ENCODE measurements around the gene GRAPL.
"Not testable (repeated sequence)": the region's sequence is repeated elsewhere in the genome, so short reads cannot be mapped to it uniquely, and the experiment has no call there.

GRAPL gene

GRCh38 chr17:19127148-19127980, at the start of gene GRAPL:
TSS of gene GRAPL (plus strand) at chr17:19127589. CDS start at chr17:19127620, 31 bp downstream.
- H3K27me3 ChIP-seq (ENCODE audit: control insufficient read depth, insufficient read depth, low read length); H3K36me3 ChIP-seq (ENCODE audit: control insufficient read depth, insufficient read depth, low read length); H3K9me3 ChIP-seq (ENCODE audit: control insufficient read depth, low read length); H3K4me1 ChIP-seq (ENCODE audit: control insufficient read depth, insufficient read depth, low read length); H3K4me3 ChIP-seq (ENCODE audit: low read length); H3K9ac ChIP-seq (ENCODE audit: low read length): not testable (repeated sequence)

- not testable (repeated sequence) for H3K4me1 ChIP-seq (ENCODE audit: control insufficient read depth, insufficient read depth, low read length); H3K9me3 ChIP-seq (ENCODE audit: control insufficient read depth, low read length); H3K27me3 ChIP-seq (ENCODE audit: control insufficient read depth, insufficient read depth, low read length); H3K36me3 ChIP-seq (ENCODE audit: control insufficient read depth, insufficient read depth, low read length); H3K9ac ChIP-seq (ENCODE audit: low read length); H3K4me3 ChIP-seq (ENCODE audit: low read length)
Observed at GRCh38 chr17:19088804-19089685, 38.3 kb upstream of the GRAPL start.

GRCh38 chr17:19090058-19090772, 37.2 kb upstream of the GRAPL start:
- not testable (repeated sequence) for H3K9ac ChIP-seq (ENCODE audit: low read length); H3K9me3 ChIP-seq (ENCODE audit: control insufficient read depth, low read length); H3K27me3 ChIP-seq (ENCODE audit: control insufficient read depth, insufficient read depth, low read length); H3K4me1 ChIP-seq (ENCODE audit: control insufficient read depth, insufficient read depth, low read length); H3K4me3 ChIP-seq (ENCODE audit: low read length); H3K36me3 ChIP-seq (ENCODE audit: control insufficient read depth, insufficient read depth, low read length)

- not testable (repeated sequence) for H3K36me3 ChIP-seq (ENCODE audit: control insufficient read depth, insufficient read depth, low read length); H3K9ac ChIP-seq (ENCODE audit: low read length); H3K9me3 ChIP-seq (ENCODE audit: control insufficient read depth, low read length); H3K4me3 ChIP-seq (ENCODE audit: low read length); H3K27me3 ChIP-seq (ENCODE audit: control insufficient read depth, insufficient read depth, low read length); H3K4me1 ChIP-seq (ENCODE audit: control insufficient read depth, insufficient read depth, low read length)
Observed at GRCh38 chr17:19092737-19093683, 34.4 kb upstream of the GRAPL start.

DNA sequence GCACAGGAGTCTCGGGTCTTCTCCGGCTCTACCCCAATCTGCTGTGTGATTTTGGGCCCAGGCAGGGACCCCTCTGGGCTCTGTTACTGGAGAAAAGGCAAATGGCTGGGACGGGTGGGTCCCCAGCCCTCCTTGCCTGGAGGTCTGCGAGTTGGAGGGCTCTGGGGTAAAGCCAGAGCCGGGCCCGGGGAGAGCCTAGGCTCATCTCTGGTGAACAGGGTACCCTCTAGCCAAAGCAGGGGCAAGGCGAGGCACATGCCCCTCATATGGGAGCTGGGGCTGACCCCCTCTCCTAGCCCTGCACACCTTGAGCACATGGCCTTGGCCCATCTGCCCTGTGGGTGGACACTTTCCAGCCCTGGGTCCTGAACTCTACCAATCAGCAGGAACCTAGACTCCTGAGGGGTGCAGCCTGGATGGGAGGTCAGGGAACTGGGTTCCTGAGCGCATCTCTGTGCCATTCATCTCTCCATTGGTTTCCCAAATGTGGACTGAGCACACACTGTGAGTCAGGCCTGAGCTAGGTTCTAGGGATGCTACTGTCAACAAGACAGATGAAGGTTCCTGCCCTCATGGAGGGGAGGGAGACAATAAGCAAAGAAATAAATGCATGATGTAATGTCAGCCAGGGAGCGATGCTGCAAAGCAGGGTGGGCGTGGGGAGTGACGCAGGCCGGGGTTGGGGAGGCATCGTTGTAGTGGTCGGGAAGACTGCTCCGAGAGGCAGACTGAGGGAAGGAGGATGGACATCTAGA, 33.5 kb upstream of the GRAPL start:
- H3K9me3 ChIP-seq (ENCODE audit: control insufficient read depth, low read length); H3K36me3 ChIP-seq (ENCODE audit: control insufficient read depth, insufficient read depth, low read length); H3K4me1 ChIP-seq (ENCODE audit: control insufficient read depth, insufficient read depth, low read length); H3K4me3 ChIP-seq (ENCODE audit: low read length); H3K27me3 ChIP-seq (ENCODE audit: control insufficient read depth, insufficient read depth, low read length); H3K9ac ChIP-seq (ENCODE audit: low read length): not testable (repeated sequence)

- not testable (repeated sequence) for H3K9me3 ChIP-seq (ENCODE audit: control insufficient read depth, low read length); H3K36me3 ChIP-seq (ENCODE audit: control insufficient read depth, insufficient read depth, low read length); H3K4me1 ChIP-seq (ENCODE audit: control insufficient read depth, insufficient read depth, low read length); H3K27me3 ChIP-seq (ENCODE audit: control insufficient read depth, insufficient read depth, low read length); H3K4me3 ChIP-seq (ENCODE audit: low read length); H3K9ac ChIP-seq (ENCODE audit: low read length)
Observed at GRCh38 chr17:19108517-19108916, 18.9 kb upstream of the GRAPL start.

DNA sequence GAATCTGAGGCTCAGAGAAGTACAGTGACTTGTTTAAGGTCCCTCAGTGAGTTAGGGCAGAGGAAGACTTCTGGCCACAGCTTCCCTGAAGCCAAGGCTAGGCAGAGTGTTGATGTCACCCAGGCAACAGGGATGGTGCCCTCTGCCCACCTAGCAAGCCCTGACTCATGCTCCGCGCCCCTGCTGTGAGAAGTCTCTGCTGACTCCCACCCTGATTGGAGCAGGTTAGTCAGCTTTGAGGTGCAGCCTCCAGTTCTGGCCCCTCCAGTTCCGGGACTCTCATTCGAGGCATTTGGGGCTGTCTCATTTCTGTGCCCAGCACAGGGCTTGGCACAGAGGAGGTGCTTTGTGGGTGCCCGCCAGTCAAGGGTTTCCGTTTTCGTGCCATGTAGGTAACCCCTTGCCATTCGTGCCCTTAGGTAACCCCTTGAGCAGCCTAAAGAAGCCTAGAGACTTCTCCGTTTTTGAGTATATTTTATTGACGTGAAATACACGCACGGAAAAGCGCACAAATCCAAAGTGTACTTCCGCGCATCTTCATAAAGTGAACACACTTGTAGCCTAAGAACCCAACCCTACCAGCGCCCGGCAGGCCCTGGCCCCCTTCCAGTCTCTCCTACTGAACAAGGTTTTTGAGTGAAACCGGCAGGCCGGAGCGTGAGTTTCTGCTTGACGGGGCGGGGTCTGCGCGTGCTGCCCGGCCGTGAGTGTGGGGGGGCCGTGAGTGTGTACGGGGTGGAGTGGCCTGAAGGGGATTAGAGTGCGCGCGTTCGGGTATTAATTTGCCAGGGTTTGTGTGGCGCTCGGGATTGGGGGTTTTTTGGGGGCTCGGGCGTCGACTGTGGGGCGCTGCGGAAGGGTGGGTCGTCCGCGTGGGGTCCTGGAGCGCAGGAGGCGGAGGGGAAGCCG, 16.9 kb upstream of the GRAPL start:
- not testable (repeated sequence) for H3K4me3 ChIP-seq (ENCODE audit: low read length); H3K27me3 ChIP-seq (ENCODE audit: control insufficient read depth, insufficient read depth, low read length); H3K9ac ChIP-seq (ENCODE audit: low read length); H3K9me3 ChIP-seq (ENCODE audit: control insufficient read depth, low read length); H3K4me1 ChIP-seq (ENCODE audit: control insufficient read depth, insufficient read depth, low read length); H3K36me3 ChIP-seq (ENCODE audit: control insufficient read depth, insufficient read depth, low read length)

- H3K36me3 ChIP-seq (ENCODE audit: control insufficient read depth, insufficient read depth, low read length); H3K4me1 ChIP-seq (ENCODE audit: control insufficient read depth, insufficient read depth, low read length); H3K9me3 ChIP-seq (ENCODE audit: control insufficient read depth, low read length); H3K4me3 ChIP-seq (ENCODE audit: low read length); H3K27me3 ChIP-seq (ENCODE audit: control insufficient read depth, insufficient read depth, low read length); H3K9ac ChIP-seq (ENCODE audit: low read length): not testable (repeated sequence)
Observed at GRCh38 chr17:19111111-19111711, 16.2 kb upstream of the GRAPL start.

DNA sequence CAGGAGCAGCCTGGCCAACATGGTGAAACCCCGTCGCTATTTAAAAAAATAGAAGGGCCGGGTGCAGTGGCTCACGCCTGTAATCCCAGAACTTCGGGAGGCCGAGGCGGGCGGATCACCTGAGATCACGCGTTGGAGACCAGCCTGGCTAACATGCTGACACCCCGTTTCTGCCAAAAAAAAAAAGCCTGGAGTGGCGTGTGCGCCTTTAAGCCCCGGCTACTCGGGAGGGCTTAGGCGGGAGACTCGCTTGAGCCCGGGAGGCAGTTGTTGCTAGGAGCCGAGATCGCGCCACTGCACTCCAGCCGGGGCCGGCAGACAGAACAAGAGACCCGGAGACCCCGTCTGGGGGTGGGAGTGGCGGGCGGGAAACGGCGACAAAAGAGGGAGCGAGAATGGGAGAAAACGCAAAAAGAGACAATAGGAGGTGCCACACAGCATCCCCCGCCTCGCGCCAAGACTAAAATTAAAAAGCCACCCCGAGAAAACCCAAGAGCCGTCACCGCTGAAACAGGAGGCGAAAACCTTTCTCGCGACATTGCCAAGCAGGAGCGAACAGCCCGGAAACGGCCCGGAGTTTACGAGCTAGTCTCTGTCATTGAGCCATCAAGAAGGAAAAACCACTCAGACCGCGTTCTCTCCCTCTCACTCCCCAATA, 15.5 kb upstream of the GRAPL start:
- H3K36me3 ChIP-seq (ENCODE audit: control insufficient read depth, insufficient read depth, low read length); H3K4me1 ChIP-seq (ENCODE audit: control insufficient read depth, insufficient read depth, low read length); H3K4me3 ChIP-seq (ENCODE audit: low read length); H3K9ac ChIP-seq (ENCODE audit: low read length); H3K9me3 ChIP-seq (ENCODE audit: control insufficient read depth, low read length); H3K27me3 ChIP-seq (ENCODE audit: control insufficient read depth, insufficient read depth, low read length): not testable (repeated sequence)

DNA sequence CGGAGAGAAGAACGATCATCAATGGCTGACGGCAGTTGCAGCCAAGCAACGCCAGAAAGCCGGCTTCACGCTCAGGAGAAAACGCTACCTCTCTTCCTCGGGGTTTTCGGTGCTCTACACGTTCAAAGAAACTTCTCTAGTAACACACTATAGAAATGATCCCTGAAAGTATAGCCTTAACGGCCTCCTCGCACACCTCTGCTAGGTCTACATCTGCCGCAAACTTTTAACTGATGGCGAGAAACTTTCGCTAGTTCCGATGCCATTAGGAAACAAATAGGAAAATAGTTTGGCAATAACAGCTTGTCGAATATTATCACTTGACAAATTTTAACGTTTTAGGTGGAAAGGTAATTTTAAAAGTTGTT, 14.9 kb upstream of the GRAPL start:
- H3K4me3 ChIP-seq (ENCODE audit: low read length); H3K36me3 ChIP-seq (ENCODE audit: control insufficient read depth, insufficient read depth, low read length); H3K9ac ChIP-seq (ENCODE audit: low read length); H3K9me3 ChIP-seq (ENCODE audit: control insufficient read depth, low read length); H3K27me3 ChIP-seq (ENCODE audit: control insufficient read depth, insufficient read depth, low read length); H3K4me1 ChIP-seq (ENCODE audit: control insufficient read depth, insufficient read depth, low read length): not testable (repeated sequence)

Measured in mucosa of stomach (tissue), 1 donor.